A673 (cell line): ENCODE results near the gene WFDC6.

Experiments
- CTCF ChIP-seq: fragments of 300-800, 200-600 bp; sonication (generic); conservative IDR thresholded peaks from 2 replicates; pipeline ENCODE4 v1.5.1; 2017; ENCODE audit warnings: low read depth, mild to moderate bottlenecking, antibody characterized with exemption, low read length, moderate library complexity, mixed read lengths
- EZH2 ChIP-seq: fragments of 200-600 bp; sonication (generic); IDR thresholded peaks from 2 replicates; pipeline ENCODE4 v1.6.1; 2017; ENCODE audit warnings: borderline replicate concordance, low read depth, mild to moderate bottlenecking, mixed read lengths, antibody characterized with exemption, low read length; ENCODE audit not compliant: poor library complexity, severe bottlenecking

DNA sequence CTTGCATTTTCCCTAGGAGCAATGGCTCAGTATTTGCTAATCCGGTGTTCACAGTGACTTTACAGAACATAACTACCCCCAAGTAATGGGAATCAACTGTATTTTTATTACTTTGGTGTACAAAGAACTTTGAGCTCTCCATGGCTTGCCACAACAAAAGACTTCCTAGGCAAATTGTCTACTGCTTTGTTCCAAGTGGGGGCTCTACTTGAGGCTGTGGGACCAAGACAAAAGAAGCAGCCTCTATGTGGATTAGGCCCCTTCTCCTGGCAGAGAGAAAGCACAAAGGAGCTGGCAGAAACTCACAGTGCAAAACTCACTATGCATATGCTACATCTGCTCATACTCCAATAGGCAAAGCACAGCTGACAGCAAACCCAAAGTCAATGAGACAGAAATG, 38.9 kb upstream of the WFDC6 start:
- TF ChIP-seq CTCF (no peak), EZH2 (no peak)
